Epithelial cell of prostate (primary cell): ENCODE measurements around the gene BPIFB6.

Experiments used
- DNase-seq: peaks from one replicate; pipeline ENCODE4 v3.0.0-alpha.2; 2011; ENCODE audit warnings: low read depth, low spot score
- H3K27ac ChIP-seq: fragments of 450-650 bp; 2 replicates; pipeline ENCODE4 v1.5.1; 2017; ENCODE audit warnings: mild to moderate bottlenecking

The BPIFB6 gene

GRCh38 chr20:33054381-33054780 is 22.9 kb downstream of the BPIFB6 start:
- no peak overlapping the region for H3K27ac ChIP-seq
- DNase-seq = no peak

GRCh38 chr20:33054791-33055190 is 23.3 kb downstream of the BPIFB6 start:
- H3K27ac ChIP-seq = no peak overlapping the region
- DNase-seq = no peak

GRCh38 chr20:33059136-33059535 is 27.7 kb downstream of the BPIFB6 start:
- DNase-seq = no peak

GRCh38 chr20:33059741-33060390 is 28.4 kb downstream of the BPIFB6 start:
- H3K27ac ChIP-seq = no peak overlapping the region
- no peak for DNase-seq

More at GRCh38 chr20:33059136-33059535, 27.7 kb downstream of the BPIFB6 start:
- H3K27ac ChIP-seq = no peak overlapping the region

- no peak for DNase-seq
- H3K27ac ChIP-seq = no peak overlapping the region
These were observed 30.2 kb downstream of the BPIFB6 start for GRCh38 chr20:33061658-33062028.

GRCh38 chr20:33062105-33062824 is 30.8 kb downstream of the BPIFB6 start:
- H3K27ac ChIP-seq = no peak overlapping the region
- no peak for DNase-seq

- DNase-seq = no peak
- no peak overlapping the region for H3K27ac ChIP-seq
These were observed 31.3 kb downstream of the BPIFB6 start for GRCh38 chr20:33062825-33063149.

- DNase-seq = no peak
These were observed 31.8 kb downstream of the BPIFB6 start for GRCh38 chr20:33063271-33063670.

GRCh38 chr20:33064572-33065287 is 33.3 kb downstream of the BPIFB6 start:
- DNase-seq = no peak
- no peak overlapping the region for H3K27ac ChIP-seq

More at GRCh38 chr20:33063271-33063670, 31.8 kb downstream of the BPIFB6 start:
- no peak overlapping the region for H3K27ac ChIP-seq

GRCh38 chr20:33065785-33066184 is 34.3 kb downstream of the BPIFB6 start:
- peak; percentile 5 for DNase-seq

GRCh38 chr20:33067806-33068205 is 36.4 kb downstream of the BPIFB6 start:
- no peak for DNase-seq
- H3K27ac ChIP-seq = no peak overlapping the region

More at GRCh38 chr20:33065785-33066184, 34.3 kb downstream of the BPIFB6 start:
- no peak overlapping the region for H3K27ac ChIP-seq

- H3K27ac ChIP-seq = no peak overlapping the region
- DNase-seq = no peak
These were observed 36.9 kb downstream of the BPIFB6 start for GRCh38 chr20:33068251-33068939.

- no peak for DNase-seq
- no peak overlapping the region for H3K27ac ChIP-seq
These were observed 38.2 kb downstream of the BPIFB6 start for GRCh38 chr20:33069673-33070072.

GRCh38 chr20:33070111-33071053 is 38.9 kb downstream of the BPIFB6 start:
- no peak overlapping the region for H3K27ac ChIP-seq
- no peak for DNase-seq

- DNase-seq = no peak
- H3K27ac ChIP-seq = no peak overlapping the region
These were observed 39.8 kb downstream of the BPIFB6 start for GRCh38 chr20:33071198-33071597.

GRCh38 chr20:33072362-33072761 is 40.9 kb downstream of the BPIFB6 start:
- DNase-seq = no peak

GRCh38 chr20:33072813-33073212 is 41.4 kb downstream of the BPIFB6 start:
- no peak for DNase-seq

More at GRCh38 chr20:33072362-33072761, 40.9 kb downstream of the BPIFB6 start:
- no peak overlapping the region for H3K27ac ChIP-seq

GRCh38 chr20:33074675-33075074 is 43.2 kb downstream of the BPIFB6 start:
- no peak overlapping the region for H3K27ac ChIP-seq
- DNase-seq = no peak

More at GRCh38 chr20:33072813-33073212, 41.4 kb downstream of the BPIFB6 start:
- no peak overlapping the region for H3K27ac ChIP-seq

- H3K27ac ChIP-seq = no peak overlapping the region
- DNase-seq = no peak
These were observed 43.8 kb downstream of the BPIFB6 start for GRCh38 chr20:33075281-33075680.
